ENCODE results near the gene DNAJC13. TPM values are rescaled to one million over a fixed set of nuclear protein-coding genes. Genes with fewer than 3 reads are reported as not detected.

The DNAJC13 gene
- total RNA-seq, 4 donors from 2014 or later, result 44.9 to 68.1 (median 65.5) TPM

DNA sequence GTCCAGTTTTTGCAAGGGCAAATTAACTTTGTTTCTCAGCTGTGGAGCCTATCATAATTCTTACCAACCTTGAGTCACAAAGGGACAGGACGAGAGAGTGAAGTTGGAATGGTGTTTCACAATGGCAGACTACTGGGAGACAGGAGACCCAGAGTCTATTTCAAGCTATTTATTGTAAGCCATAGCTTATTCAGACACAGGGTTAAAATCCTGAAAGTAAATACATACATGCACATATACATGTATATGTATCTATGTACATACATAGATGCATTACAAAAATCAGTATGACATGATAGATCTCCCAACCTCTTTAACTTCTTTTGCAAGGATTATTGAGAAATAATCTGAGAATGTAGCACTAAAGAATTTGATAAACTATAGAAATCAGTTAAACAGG, 86.3 kb downstream of the DNAJC13 start:
- peaks cover 0 to 62% (median 28%) of the 10 kb centered on the region in 4 donors for H3K36me3 ChIP-seq
- intact Hi-C loops (cut with DNase I; ENCODE audit: low total_unique reads), result no loop called here
- 75 to 82% methylated on average over 1 of the region's 1 CpG for WGBS, 2 donors (ENCODE audit: low coverage in 1 of 2)

DNA sequence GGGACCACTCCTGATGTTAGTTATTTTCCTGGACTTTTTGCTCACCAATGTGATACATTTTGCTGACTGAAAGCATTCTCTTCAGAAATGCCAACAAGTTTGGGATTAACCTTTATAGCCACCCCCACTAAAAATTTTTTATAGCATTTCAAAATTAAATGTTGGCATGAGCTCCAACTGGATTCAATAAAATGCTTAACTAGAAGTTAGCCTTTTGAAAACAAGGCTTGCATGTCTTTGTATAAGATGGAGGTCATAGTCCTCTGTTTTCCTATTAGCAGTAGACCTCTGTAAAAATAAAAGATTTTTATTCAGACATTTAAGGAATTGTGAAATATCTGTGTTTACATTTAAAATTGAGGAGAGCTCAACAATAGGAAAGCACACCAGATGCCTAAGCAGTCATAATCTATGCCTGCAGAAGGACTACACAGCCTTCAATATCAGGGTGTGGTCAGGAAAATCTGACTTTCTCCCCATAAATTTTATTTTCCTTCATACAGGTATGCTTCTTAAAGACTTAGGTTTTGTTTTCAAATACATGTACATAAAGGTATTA, 87.2 kb downstream of the DNAJC13 start:
- in situ Hi-C loops (cut with MboI; ENCODE audit: low pct_ligation_motif_present in 1 of 4, low pct_unique_long_range_greater_than_20kb in 1 of 4, low sequenced_read_pairs in 3 of 4), result no loop called here
- peaks cover 0 to 63% (median 29%) of the 10 kb centered on the region in 4 donors for H3K36me3 ChIP-seq
- intact Hi-C loops (cut with DNase I; ENCODE audit: low total_unique reads), result no loop called here

More for the DNA sequence above, 86.3 kb downstream of the DNAJC13 start:
- Histone ChIP-seq H3K4me1 (peaks cover 0 to 54% (median 25%) of the 10 kb centered on the region in 4 donors), H3K9me3 (no peaks in the 10 kb centered on the region), H3K4me3 (no peak overlapping the region), H3K27ac (peak overlapping the region in 2 of 4 donors; percentile 9 to 20), H3K27me3 (no peaks in the 10 kb centered on the region)
- no peak for TF ChIP-seq POLR2AphosphoS5 (IDR thresholded peaks at IDR 0.05)
- TF ChIP-seq, protein P1, sequence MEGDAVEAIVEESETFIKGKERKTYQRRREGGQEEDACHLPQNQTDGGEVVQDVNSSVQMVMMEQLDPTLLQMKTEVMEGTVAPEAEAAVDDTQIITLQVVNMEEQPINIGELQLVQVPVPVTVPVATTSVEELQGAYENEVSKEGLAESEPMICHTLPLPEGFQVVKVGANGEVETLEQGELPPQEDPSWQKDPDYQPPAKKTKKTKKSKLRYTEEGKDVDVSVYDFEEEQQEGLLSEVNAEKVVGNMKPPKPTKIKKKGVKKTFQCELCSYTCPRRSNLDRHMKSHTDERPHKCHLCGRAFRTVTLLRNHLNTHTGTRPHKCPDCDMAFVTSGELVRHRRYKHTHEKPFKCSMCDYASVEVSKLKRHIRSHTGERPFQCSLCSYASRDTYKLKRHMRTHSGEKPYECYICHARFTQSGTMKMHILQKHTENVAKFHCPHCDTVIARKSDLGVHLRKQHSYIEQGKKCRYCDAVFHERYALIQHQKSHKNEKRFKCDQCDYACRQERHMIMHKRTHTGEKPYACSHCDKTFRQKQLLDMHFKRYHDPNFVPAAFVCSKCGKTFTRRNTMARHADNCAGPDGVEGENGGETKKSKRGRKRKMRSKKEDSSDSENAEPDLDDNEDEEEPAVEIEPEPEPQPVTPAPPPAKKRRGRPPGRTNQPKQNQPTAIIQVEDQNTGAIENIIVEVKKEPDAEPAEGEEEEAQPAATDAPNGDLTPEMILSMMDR (IDR thresholded peaks at IDR 0.05), result no peak
- TF ChIP-seq EP300 (IDR thresholded peaks at IDR 0.05; ENCODE audit: low read depth), result no peak
- no peak for TF ChIP-seq POLR2A (IDR thresholded peaks at IDR 0.05)
- no peak for DNase-seq
- in situ Hi-C loops (cut with MboI; ENCODE audit: low pct_ligation_motif_present in 1 of 4, low pct_unique_long_range_greater_than_20kb in 1 of 4, low sequenced_read_pairs in 3 of 4), result no loop called here

DNA sequence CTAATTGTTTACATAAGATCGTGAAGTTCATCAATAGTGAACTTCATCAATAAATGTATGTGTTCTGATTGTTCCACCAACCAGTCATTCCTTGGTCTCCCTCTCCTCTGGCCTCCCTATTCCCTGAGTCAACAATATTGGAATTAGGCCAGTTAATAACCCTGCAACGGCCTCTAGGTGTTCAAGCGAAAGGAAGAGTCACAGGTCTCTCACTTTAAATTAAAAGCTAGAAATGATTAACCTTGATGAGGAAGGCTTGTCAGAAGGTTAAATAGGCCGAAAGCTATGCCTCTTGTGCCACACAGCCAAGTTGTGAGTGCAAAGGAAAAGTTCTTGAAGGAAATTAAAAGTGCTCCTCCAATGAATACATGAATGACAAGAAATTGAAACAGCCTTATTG, 90.4 kb downstream of the DNAJC13 start:
- intact Hi-C loops (cut with DNase I; ENCODE audit: low total_unique reads), result no loop called here
- 33 to 75% methylated on average over 1 to 4 of the region's 4 CpGs for WGBS, 2 donors (ENCODE audit: low coverage in 1 of 2)
- in situ Hi-C loops (cut with MboI; ENCODE audit: low pct_ligation_motif_present in 1 of 4, low pct_unique_long_range_greater_than_20kb in 1 of 4, low sequenced_read_pairs in 3 of 4), result no loop called here
- Histone ChIP-seq H3K4me1 (peaks cover 0 to 40% (median 18%) of the 10 kb centered on the region in 4 donors), H3K27ac (peak overlapping the region; percentile 37 to 65 (median 44)), H3K4me3 (no peak overlapping the region), H3K36me3 (peaks cover 0 to 51% (median 25%) of the 10 kb centered on the region in 4 donors), H3K9me3 (no peaks in the 10 kb centered on the region), H3K27me3 (no peaks in the 10 kb centered on the region)
- DNase-seq, result no peak
- TF ChIP-seq POLR2A (IDR thresholded peaks at IDR 0.05) (no peak), POLR2AphosphoS5 (IDR thresholded peaks at IDR 0.05) (no peak)

More for the DNA sequence above, 87.2 kb downstream of the DNAJC13 start:
- H3K4me1 ChIP-seq, result peaks cover 0 to 52% (median 22%) of the 10 kb centered on the region in 4 donors
- H3K9me3 ChIP-seq, result no peaks in the 10 kb centered on the region
- peak overlapping the region in 3 of 4 donors; percentile 48 to 60 (median 54) for H3K27ac ChIP-seq
- no peak for DNase-seq
- H3K4me3 ChIP-seq, result no peak overlapping the region
- TF ChIP-seq POLR2A (IDR thresholded peaks at IDR 0.05) (no peak), POLR2AphosphoS5 (IDR thresholded peaks at IDR 0.05) (no peak), EP300 (IDR thresholded peaks at IDR 0.05; ENCODE audit: low read depth) (no peak)
- TF ChIP-seq, protein P1 (IDR thresholded peaks at IDR 0.05), result no peak
- no peaks in the 10 kb centered on the region for H3K27me3 ChIP-seq

DNA sequence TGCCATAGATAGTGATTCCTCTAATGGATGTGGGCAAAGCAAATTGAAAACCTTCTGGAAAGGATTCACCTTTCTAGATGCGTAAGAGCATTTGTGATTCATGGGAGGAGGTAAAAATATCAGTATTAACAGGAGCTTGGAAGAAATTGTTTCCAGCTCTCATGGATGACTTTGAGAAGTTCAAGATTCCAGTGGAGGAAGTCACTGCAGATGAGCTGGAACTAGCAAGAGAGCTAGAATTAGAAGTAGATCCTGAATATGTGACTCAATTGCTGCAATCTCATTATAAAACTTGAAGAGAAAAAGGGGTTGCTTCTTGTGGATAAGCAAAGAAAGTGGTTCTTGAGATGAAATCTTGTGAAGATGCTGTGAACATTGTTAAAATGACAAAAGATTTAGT, 91.8 kb downstream of the DNAJC13 start:
- 97 to 100% methylated on average over 1 of the region's 1 CpG for WGBS, 2 donors (ENCODE audit: low coverage in 1 of 2)
- intact Hi-C loops (cut with DNase I; ENCODE audit: low total_unique reads), result no loop called here
- H3K4me1 ChIP-seq, result peaks cover 0 to 28% (median 13%) of the 10 kb centered on the region in 4 donors
- no peak overlapping the region for H3K27ac ChIP-seq
- no peaks in the 10 kb centered on the region for H3K27me3 ChIP-seq
- no peak for DNase-seq
- no peak overlapping the region for H3K4me3 ChIP-seq
- H3K9me3 ChIP-seq, result no peaks in the 10 kb centered on the region
- peaks cover 0 to 51% (median 25%) of the 10 kb centered on the region in 4 donors for H3K36me3 ChIP-seq
- no peak for TF ChIP-seq EP300 (IDR thresholded peaks at IDR 0.05; ENCODE audit: low read depth)
- in situ Hi-C loops (cut with MboI; ENCODE audit: low pct_ligation_motif_present in 1 of 4, low pct_unique_long_range_greater_than_20kb in 1 of 4, low sequenced_read_pairs in 3 of 4), result no loop called here

DNA sequence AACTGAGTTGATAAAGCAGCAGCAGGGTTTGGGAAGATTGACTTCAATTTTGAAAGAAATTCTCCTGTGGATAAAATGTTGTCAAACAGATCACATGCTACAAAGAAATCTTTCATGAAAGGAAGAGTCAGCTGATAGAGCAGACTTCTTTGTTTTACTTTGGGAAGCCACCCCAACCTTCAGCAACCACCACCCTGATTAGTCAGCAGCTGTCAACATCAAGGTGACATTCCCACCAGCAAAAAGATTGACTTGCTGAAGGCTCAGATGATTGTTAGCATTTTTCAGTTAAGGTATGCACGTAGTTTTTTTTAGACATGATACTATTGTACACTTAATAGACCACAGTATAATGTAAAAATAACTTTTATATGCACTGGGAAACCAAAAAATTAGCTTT, 92.2 kb downstream of the DNAJC13 start:
- in situ Hi-C loops (cut with MboI; ENCODE audit: low pct_ligation_motif_present in 1 of 4, low pct_unique_long_range_greater_than_20kb in 1 of 4, low sequenced_read_pairs in 3 of 4), result no loop called here
- 92 to 97% methylated on average over 1 of the region's 1 CpG for WGBS, 2 donors (ENCODE audit: low coverage in 1 of 2)
- Histone ChIP-seq H3K4me3 (no peak overlapping the region), H3K27ac (no peak overlapping the region), H3K27me3 (no peaks in the 10 kb centered on the region), H3K9me3 (no peaks in the 10 kb centered on the region), H3K36me3 (peaks cover 0 to 55% (median 23%) of the 10 kb centered on the region in 4 donors), H3K4me1 (peaks cover 0 to 25% (median 11%) of the 10 kb centered on the region in 4 donors)
- intact Hi-C loops (cut with DNase I; ENCODE audit: low total_unique reads), result no loop called here
- no peak for DNase-seq
- no peak for TF ChIP-seq POLR2AphosphoS5 (IDR thresholded peaks at IDR 0.05)
- no peak for TF ChIP-seq EP300 (IDR thresholded peaks at IDR 0.05; ENCODE audit: low read depth)
- no peak for TF ChIP-seq POLR2A (IDR thresholded peaks at IDR 0.05)
- TF ChIP-seq, protein P1 (IDR thresholded peaks at IDR 0.05), result no peak

Data from transverse colon (tissue), 4 donors.